Posterior cingulate gyrus (tissue), 11 donors: ENCODE measurements around the gene EPB41L1.

Source experiments
- DNase-seq, 10 donors: peaks; one replicate each; pipeline versions ENCODE4 v3.0.0 to v3.0.0-alpha.2; 2020 to 2021; ENCODE audit warnings: mixed read lengths in 3 of 10
- intact Hi-C: fragments of 100-400 bp; cut with DNase I; formaldehyde crosslinking; loops from one replicate; pipeline ENCODE4 v1.15.1; 2023

The EPB41L1 gene

GRCh38 chr20:36214684-36215256, 60.2 kb downstream of the EPB41L1 start:
- intact Hi-C loops: no loop called here

GRCh38 chr20:36215778-36216177, 61.2 kb downstream of the EPB41L1 start:
- intact Hi-C loops: no loop called here
- no peak for DNase-seq

More at GRCh38 chr20:36214684-36215256, 60.2 kb downstream of the EPB41L1 start:
- no peak for DNase-seq

- DNase-seq: no peak
- intact Hi-C loops: no loop called here
Measured at GRCh38 chr20:36216314-36217025, 61.9 kb downstream of the EPB41L1 start.

GRCh38 chr20:36217226-36217625, 62.7 kb downstream of the EPB41L1 start:
- no peak for DNase-seq
- intact Hi-C loops: no loop called here

GRCh38 chr20:36218380-36219064, 64.0 kb downstream of the EPB41L1 start:
- DNase-seq: peak in 3 of 10 donors; percentile 31 to 89 (median 32)
- intact Hi-C loops: no loop called here

- intact Hi-C loops: no loop called here
Measured at GRCh38 chr20:36219671-36220220, 65.2 kb downstream of the EPB41L1 start.

GRCh38 chr20:36225666-36226065, 71.1 kb downstream of the EPB41L1 start:
- intact Hi-C loops: no loop called here
- DNase-seq: no peak

More at GRCh38 chr20:36219671-36220220, 65.2 kb downstream of the EPB41L1 start:
- DNase-seq: peak in 5 of 10 donors; percentile 30 to 89 (median 52)

GRCh38 chr20:36228770-36229169, 74.2 kb downstream of the EPB41L1 start:
- DNase-seq: no peak
- intact Hi-C loops: no loop called here

GRCh38 chr20:36230019-36230418, 75.5 kb downstream of the EPB41L1 start:
- intact Hi-C loops: no loop called here
- no peak for DNase-seq

- intact Hi-C loops: no loop called here
- DNase-seq: no peak
Measured at GRCh38 chr20:36231331-36231730, 76.8 kb downstream of the EPB41L1 start.

GRCh38 chr20:36234771-36235320, 80.3 kb downstream of the EPB41L1 start:
- no peak for DNase-seq
- intact Hi-C loops: no loop called here

- intact Hi-C loops: no loop called here
- DNase-seq: peak; percentile 77 to 97 (median 83)
Measured at GRCh38 chr20:36235892-36236785, 81.6 kb downstream of the EPB41L1 start, which contains the start of gene AAR2. AAR2 (plus strand) TSS chr20:36236478; CDS start chr20:36239869, 3,391 bp downstream.

GRCh38 chr20:36236786-36237121, 82.2 kb downstream of the EPB41L1 start:
- no peak for DNase-seq
- intact Hi-C loops: no loop called here

- intact Hi-C loops: no loop called here
- no peak for DNase-seq
Measured at GRCh38 chr20:36237477-36237876, 82.9 kb downstream of the EPB41L1 start.

- intact Hi-C loops: no loop called here
Measured at GRCh38 chr20:36238153-36238552, 83.6 kb downstream of the EPB41L1 start.

GRCh38 chr20:36238760-36239159, 84.2 kb downstream of the EPB41L1 start:
- intact Hi-C loops: no loop called here
- no peak for DNase-seq

More at GRCh38 chr20:36238153-36238552, 83.6 kb downstream of the EPB41L1 start:
- DNase-seq: no peak

GRCh38 chr20:36240076-36240475, 85.5 kb downstream of the EPB41L1 start:
- DNase-seq: no peak
- intact Hi-C loops: no loop called here

- intact Hi-C loops: no loop called here
- DNase-seq: no peak
Measured at GRCh38 chr20:36241678-36242077, 87.1 kb downstream of the EPB41L1 start.

- intact Hi-C loops: no loop called here
- DNase-seq: no peak
Measured at GRCh38 chr20:36243726-36244125, 89.2 kb downstream of the EPB41L1 start.

- DNase-seq: no peak
- intact Hi-C loops: no loop called here
Measured at GRCh38 chr20:36246401-36246800, 91.9 kb downstream of the EPB41L1 start.
